ENCODE data around the gene CAMK2G.
A peak's percentile ranks its signal among the peaks of the same experiment; 100 is the strongest.
"Not testable (repeated sequence)": the region's sequence is repeated elsewhere in the genome, so short reads cannot be mapped to it uniquely, and the experiment has no call there.

The CAMK2G gene

DNA sequence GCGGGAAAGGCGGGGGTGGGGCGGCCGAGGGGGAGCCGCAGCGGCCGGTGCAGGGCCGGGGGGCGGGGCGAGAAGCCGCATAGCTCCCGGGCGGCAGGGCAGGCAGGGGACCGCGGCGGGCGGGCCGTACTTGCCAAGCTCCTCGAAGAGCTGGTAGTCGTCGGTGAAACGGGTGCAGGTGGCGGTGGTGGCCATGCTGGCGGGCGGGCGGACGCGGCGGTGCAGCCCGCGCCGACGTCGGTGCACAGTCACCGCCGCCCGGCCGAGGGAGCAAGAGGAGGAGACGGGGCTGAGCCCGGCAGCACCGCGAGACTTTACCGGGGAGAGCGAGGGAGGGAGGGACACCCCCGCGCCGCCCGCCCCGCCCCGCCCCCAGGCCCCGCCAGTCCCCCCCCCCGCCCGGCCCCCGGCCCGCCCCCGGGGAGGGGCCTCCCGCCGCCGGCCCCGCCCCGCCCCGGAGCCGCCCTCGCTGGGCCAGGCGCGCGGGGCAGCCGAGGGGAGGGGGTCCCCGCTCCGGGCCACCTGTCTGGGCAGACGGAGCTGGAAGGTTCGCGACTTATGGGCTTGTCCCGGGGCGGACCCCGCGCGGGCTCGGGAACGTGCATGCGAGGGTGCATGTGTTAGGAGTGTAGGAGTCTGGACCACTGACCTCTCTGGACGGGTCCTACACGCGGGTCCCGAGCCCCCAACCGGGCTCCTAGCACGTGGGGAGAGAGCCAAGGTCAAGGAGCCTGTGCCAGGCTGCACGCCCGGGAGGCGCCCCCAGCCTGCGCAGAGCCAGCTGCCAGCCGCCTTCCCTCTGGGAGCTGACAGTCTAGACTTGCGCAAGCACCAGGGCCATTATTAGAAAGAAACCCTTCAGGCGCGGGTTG lies at the start of gene CAMK2G:
Gene CAMK2G (minus strand): TSS at position 289 of the 872 bp plus-strand sequence. CDS start 94 bp downstream, at position 195.
- peak; percentile 76 for DNase-seq (ENCODE audit: low read depth)

DNA sequence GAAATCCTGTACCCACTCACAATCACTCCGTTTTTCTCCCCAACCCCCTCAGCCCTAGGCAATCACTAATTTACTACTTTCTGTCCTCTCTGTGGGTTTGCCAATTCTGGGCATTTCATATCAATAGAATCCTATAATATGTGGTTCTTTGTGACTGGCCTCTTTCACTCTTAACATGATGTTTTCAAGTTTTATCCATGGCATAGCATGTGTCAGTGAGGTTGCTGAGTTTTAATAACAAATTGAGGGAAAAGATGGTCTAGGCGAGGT lies 48.4 kb upstream of the CAMK2G start:
- DNase-seq (ENCODE audit: low read depth), result no peak

DNA sequence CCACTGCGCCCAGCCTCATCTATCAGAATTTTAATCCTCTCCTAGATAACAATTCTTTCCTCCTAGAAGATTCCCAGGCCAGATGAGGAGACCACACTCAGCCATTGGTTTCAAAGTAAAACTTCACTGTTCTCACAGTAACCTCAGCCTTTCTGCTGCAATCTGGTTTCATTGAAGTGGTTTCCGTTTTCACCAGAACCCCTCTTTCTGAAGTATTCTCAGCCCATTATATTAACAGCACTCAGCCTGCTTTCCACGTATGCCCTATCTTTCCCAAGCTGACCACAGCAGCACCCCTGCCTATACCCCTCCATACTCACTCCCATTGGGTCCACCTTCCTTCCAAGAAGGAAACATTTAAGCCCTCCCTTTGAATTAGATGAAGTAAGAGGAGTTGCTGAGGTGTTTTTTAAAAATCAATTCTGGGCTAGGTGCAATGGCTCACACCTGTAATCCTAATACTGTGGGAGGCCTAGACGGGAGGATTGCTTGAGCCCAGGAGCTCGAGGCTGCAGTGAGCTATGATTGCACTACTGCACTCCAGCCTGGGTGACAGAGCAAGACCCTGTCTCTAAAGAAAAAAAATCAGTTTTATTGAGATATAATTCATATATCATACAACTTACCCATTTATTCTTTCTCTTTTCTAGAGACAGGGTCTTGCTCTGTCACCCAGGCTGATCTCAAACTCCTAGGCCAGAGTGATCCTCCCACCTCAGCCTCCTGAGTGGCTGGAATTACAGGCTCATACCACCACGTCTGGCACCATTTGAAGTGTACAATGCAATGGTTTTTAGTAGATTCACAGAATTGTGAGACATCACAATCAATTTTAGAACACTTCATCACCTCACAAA lies 47.9 kb upstream of the CAMK2G start:
- peak; percentile 9 for DNase-seq (ENCODE audit: low read depth)

DNA sequence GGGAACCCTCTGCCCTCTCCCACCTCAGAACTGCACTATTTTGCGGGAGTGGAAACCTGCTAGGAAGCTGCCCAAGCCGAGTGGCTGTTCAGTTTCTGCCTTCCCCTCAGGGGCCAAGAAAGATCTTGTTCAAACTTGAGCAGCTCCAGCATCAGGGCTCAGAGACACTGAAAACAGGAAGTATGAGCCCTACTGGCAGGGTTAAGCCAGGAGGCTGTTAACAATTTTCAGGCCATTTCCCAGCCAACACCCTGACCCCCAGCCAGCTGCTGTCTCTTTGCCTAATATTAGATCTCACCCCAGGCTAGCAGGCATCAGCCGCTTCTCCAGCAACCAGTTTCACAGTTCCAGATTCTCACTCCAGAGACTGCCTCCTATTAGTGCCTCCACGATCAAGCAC lies 45.7 kb upstream of the CAMK2G start:
- no peak for DNase-seq (ENCODE audit: low read depth)

DNA sequence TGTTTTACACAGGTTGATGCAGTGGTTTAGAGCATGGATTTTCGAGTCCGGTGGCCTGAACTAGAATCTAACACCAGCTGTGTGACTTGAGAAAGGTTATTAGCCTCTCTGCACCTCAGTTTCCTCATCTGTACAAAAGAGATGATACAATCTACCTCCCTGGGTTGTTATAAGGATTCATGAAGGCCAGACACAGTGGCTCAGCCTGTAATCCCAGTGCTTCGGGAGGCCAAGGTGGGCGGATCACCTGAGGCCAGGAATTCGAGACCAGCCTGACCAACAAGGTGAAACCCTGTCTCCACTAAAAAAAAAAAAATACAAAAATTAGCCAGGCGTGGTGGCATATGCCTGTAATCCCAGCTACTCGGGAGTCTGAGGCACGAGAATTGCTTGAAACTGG lies 45.1 kb upstream of the CAMK2G start:
- not testable (repeated sequence) for DNase-seq (ENCODE audit: low read depth)

DNA sequence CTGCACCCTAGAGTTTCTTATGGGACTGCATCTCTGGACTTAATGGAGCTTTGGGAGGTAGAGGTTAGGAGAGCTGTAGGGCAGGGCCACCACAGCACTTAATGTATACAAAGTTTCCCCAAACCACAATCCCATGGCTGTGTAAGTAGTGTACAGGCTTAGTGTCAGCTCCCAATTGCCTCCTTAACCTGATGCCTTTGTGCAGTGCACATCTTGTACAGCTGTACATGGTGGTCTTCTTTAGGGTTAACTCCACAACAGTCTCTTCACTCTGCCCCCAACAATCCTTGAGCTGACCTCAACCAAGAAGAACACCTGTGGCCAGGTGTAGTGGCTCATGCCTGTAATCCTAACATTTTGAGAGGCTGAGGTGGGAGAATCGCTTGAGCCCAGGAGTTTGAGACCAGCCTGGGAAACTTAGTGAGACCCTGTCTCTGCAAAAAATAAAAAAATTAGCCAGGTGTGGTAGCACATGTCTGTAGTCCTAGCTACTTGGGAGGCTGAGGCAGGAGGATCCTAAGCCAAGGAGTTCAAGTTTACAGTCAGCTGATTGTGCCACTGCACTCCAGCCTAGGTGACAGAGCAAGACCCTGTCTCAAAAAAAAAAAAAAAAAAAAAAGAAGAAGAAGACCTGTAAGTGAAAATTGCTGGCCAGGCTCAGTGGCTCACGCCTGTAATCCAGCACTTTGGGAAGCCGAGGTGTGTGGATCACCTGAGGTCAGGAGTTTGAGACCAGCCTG lies 43.4 kb upstream of the CAMK2G start:
- no peak for DNase-seq (ENCODE audit: low read depth)

DNA sequence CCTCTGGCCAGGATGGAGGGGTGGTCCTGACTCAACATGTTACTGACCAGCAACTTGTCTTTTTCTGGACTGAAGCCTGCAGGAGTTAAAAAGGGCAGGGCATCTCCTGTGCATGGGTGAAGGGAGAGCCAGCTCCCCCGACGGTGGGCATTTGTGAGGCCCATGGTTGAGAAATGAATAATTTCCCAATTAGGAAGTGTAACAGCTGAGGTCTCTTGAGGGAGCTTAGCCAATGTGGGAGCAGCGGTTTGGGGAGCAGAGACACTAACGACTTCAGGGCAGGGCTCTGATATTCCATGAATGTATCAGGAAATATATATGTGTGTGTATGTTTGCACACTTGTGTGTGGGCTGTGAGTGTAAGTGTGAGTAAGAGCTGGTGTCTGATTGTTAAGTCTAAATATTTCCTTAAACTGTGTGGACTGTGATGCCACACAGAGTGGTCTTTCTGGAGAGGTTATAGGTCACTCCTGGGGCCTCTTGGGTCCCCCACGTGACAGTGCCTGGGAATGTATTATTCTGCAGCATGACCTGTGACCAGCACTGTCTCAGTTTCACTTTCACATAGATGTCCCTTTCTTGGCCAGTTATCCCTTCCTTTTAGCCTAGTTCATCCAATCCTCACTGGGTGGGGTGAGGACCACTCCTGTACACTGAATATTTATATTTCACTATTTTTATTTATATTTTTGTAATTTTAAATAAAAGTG lies 42.6 kb upstream of the CAMK2G start:
- DNase-seq (ENCODE audit: low read depth), result no peak

DNA sequence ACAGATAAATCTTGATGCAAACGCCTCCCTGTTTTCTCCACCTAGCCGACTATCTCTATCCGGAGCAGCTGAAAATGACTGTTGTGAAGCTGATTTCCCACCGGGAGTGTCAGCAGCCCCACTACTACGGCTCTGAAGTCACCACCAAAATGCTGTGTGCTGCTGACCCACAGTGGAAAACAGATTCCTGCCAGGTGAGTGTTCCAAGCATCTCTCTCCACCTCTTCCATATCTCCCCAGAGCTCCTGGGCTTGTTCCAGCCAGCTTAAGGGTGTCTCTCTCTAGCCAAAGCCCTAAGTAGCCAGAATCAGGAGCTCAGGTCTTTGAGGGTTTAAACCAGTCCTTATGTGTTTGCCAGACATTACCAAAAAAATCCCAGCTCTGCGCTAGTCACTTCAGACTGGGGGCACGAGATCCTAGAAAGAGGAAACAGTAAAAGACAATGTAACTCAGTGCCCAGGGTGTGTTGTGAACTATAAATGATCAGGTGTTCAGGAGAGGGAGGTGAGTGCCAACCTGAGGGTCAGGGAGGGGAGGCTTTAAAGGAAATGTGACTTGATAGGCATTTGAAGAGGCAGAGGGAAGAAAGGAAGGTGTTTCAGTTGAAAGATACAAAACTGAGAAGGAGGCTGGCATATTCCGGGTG lies 41.0 kb upstream of the CAMK2G start:
- DNase-seq (ENCODE audit: low read depth), result no peak

DNA sequence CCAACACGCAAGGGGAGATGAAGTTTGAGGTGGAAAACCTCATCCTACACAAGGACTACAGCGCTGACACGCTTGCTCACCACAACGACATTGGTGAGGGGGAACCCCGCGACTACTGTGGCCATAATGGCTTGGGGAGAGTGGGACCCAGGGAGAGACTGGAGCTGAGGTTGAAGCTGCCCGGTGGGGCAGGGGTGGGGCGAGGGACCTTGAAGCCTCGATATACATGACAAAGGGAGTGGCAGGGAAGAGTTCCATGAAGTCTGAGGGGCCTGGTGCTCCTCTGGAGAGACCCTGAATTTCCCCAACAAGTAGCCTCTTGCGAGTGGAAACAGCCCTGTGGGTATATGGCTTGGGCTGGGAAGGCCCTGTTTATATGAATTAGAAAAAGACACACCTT lies 39.7 kb upstream of the CAMK2G start:
- no peak for DNase-seq (ENCODE audit: low read depth)

DNA sequence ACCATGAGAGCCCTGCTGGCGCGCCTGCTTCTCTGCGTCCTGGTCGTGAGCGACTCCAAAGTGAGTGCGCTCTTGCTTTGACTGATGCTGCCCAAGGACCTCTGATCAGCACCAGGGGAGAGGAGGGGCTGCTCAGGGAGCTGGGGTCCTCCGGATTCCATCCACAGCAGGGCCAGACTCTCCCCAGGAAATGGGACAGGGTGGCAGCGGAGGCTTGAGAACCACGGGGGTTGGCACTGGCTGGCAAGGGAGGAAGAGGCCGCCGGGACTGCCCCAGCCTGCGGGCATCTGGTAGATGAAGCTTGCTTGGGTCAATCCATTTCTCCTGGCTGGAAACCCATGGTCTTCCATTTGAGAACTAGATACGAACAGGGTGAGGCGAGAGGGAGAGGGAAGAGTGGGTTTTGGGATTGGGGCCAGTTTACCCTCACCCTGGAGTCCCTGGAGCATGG lies 37.2 kb upstream of the CAMK2G start:
- DNase-seq (ENCODE audit: low read depth), result no peak

DNA sequence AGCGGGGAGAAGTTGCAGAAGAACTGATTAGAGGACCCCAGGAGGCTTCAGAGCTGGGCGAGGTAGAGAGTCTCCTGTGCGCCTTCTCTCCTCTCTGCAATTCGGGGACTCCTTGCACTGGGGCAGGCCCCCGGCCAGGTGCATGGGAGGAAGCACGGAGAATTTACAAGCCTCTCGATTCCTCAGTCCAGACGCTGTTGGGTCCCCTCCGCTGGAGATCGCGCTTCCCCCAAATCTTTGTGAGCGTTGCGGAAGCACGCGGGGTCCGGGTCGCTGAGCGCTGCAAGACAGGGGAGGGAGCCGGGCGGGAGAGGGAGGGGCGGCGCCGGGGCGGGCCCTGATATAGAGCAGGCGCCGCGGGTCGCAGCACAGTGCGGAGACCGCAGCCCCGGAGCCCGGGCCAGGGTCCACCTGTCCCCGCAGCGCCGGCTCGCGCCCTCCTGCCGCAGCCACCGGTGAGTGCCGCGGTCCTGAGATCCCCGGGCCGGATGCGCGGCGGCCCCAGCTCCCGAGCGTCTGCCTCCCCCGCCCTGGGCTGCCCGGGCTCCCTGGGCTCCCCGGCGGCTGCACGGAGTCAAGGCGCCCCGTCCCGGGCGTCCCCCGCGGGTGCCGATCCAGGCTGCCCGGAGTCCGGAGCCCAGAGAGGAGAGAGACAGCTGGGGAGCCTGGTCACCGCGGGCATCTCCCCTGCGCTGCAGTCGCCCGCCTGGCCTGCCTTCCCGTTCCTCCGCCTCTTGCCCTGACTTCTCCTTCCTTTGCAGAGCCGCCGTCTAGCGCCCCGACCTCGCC lies 36.6 kb upstream of the CAMK2G start, which contains the start of gene PLAU:
Gene PLAU (plus strand): TSS at position 369 of the 789 bp plus-strand sequence. CDS start 424 bp downstream, outside the sequence.
- peak; percentile 9 for DNase-seq (ENCODE audit: low read depth)

DNA sequence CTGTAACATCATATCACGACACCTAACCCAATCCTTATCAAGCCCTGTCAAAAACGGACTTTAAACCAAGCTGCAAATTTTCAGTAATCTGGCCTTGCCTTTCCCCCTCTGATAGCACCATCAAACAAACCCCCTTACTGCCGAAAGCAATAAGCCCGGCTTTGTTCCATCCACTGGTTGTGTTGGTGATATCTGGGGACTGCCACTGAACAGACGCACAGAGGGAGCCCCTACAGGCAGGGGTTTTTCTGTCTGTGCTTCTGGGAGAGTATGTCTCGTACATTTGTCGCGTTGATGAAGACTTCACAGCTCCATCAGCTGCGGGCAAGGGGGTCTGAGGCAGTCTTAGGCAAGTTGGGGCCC lies 36.0 kb upstream of the CAMK2G start:
- no peak for DNase-seq (ENCODE audit: low read depth)

DNA sequence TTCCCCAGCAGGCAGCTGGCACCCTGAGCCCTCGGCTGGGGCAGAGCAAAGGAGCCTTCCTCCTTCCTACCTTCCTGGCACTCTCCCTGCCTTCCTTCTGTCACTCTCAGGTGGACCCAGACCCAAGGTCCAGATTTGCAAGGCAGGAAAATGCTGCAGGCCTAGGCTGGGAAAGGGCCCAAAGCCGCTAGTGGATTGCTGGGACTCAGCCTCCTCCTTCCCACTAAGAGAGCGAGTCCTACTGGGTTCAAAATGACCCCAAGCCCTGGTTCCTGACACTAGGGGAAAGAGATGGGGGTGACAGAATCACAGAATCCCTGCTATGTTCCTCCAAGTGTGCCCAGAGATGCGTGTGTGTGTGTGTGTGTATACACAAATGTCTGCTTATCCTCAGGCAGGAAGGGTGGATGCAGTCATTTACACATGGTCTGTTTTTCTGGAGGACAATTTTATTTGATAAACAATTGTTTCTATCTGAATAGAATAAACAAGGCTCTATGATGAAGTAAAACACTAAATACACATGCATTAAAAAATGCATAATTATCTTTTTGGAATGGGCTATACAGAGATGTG lies 35.3 kb upstream of the CAMK2G start:
- DNase-seq (ENCODE audit: low read depth), result no peak

DNA sequence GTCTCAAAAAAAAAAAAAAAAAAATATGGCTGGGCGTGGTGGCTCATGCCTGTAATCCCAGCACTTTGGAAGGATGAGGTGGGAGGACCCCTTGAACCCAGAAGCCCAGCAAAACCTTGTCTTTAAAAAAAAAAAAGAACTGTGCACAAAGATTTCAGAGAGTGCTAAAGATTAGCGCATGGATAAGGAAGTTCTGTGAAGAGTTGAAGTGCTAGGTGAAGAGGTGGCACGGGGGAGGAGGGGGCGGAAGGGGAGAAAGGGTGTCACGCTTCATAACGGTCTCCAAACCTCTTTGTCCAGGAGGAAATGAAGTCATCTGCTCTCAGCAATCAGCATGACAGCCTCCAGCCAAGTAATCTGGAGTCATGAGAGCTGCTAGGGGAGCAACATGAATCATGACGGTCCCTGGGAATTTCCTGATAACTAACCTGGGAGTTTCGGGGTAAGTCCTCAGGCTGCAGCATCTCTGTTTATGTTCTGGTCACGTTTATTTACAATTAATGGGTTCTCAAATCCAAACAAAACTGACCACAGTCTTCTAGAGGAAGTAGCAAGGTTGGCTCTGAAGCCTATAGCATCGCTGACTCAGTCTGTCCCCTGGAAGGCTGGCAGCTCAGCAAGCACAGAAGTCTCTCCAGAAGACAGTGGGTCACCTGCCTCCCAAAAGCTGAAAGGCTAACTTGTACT lies 34.6 kb upstream of the CAMK2G start:
- peak; percentile 78 for DNase-seq (ENCODE audit: low read depth)

DNA sequence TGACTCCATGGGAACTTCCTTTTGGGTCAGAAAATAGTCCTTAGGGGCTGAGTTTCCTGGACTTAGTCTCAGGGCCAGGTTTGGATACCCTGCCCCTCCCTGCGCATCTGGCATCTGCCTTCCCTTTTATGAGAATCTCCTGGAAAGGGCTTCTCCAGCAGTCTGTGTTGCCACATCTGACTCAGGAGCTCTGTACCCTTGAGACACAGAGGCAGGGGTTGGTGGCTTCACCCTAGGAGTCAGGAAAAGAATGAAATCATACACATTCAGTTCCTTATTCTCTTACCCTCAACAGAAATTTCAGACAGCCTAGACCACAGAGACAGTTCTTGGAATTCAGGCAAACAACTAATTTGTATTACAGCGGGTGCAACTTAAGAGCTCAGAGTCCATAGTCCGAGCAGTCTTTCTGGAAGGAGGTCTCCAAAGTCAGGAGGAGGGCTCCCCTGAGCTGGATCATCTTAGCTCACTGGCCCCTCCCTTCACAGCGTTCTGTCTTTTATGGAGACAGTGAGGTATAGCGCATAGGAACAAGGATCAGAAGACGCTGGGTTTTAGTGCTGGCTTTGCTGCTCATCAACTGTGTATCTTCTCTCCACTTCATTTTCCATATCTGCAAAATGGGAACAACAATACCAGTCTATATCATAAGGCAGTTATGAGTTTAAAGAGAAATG lies 33.6 kb upstream of the CAMK2G start:
- no peak for DNase-seq (ENCODE audit: low read depth)

DNA sequence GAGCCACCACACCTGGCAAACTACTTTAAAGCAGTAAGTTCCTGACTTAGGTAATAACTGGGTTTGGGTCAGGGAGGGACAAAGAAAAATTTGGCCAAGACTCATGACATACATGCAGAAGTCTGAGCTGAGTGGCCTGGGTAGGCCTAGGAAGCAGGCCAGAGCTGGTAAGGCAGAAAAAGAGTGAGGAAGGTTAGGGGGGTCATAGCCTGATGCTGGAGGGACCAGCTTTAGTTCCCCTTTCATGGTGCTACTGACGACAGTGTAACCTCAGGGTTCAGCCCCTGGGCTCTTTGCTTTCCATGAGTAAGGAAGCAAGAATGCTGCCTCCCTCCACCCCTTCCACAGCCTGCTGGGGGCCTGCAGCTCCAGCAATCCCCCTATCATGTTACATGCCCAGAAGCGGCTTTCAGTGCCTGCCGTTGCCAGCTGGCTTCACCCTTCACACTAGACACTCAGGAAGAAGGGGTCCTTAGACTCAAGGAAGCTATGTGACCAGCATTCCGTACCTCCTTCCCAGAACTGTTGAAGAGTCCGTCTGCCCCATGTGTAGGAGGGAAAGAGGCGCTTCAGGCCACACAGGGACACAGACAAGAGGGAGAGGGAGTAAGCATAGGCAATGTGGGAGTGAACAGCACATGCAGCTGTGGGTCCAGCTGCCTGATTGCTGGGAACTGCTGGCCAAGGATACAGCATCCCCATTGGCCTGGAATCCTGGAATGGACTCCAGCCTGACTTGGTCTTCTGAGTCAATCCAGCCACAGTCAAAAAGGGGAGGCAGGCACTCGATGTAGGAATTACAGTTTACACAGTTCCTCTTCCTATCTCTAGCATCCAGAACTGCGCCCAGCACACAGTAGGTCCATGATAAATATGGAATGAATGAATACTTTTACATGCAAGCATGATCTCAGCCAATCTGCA lies 32.4 kb upstream of the CAMK2G start:
- DNase-seq (ENCODE audit: low read depth), result no peak

DNA sequence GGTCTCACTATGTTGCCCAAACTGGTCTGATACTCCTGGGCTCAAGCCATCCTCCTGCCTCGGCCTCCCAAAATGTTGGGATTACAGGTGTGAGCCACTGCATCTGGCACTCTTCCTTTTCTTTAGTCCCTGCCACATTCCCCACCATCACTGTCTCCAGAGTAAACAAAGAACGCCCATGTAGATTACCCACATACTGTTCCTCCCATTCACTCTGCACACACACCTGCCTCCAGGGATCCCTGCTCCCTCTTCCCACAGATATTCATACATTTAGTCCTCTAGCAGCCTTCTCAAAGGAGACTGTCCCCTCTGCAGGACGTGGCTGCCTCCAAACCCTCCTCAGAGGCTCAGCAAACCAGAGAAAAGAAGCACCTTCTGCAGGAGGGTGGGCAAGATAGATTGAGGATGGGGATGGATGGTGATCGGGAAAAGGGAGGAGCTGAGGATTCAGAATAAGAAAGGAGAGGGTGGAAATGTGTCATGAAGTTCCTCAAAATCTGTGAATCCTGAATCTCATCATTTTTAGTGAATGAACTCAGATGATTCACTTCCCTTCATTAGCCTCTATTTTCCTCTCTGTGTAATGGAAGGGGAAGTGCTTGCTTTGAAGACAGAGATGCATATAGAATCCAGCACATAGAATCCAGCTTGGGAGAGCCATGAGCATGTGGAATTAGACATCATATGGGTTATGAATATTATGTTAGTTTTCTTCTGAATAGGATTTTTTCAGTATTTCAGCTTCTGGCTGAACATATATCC lies 31.1 kb upstream of the CAMK2G start:
- DNase-seq (ENCODE audit: low read depth), result no peak
